ENCODE measurements around the gene BID. TPM values are rescaled to one million over a fixed set of nuclear protein-coding genes. Genes with fewer than 3 reads are reported as not detected.
A peak's percentile ranks its signal among the peaks of the same experiment; 100 is the strongest.

Gene BID
- total RNA-seq, 2 donors from 2014 or later, result 18.1 to 21.0 TPM

- intact Hi-C loops (cut with DNase I), result loop anchor here (5.0 kb wide), 1 partner anchor 36 kb away; no protein-coding TSS in a partner anchor
- Histone ChIP-seq H3K4me1 (replicated peaks) (no peaks in the 10 kb centered on the region), H3K36me3 (no peaks in the 10 kb centered on the region), H3K4me3 (peak overlapping the region; percentile 83 to 85), H3K27me3 (replicated peaks; ENCODE audit: insufficient read depth) (no peaks in the 10 kb centered on the region), H3K27ac (no peak overlapping the region), H3K9me3 (no peaks in the 10 kb centered on the region)
- no peak for DNase-seq (ENCODE audit: low spot score)
- WGBS, result 47% methylated on average over 18 of the region's 18 CpGs
- TF ChIP-seq CTCF (IDR thresholded peaks at IDR 0.05) (no peak), POLR2AphosphoS5 (IDR thresholded peaks at IDR 0.05) (no peak), POLR2A (IDR thresholded peaks at IDR 0.05) (no peak)
These were observed 1.2 kb downstream of the BID start for GRCh38 chr22:17772958-17773605.

GRCh38 chr22:17772249-17772957 is 1.9 kb downstream of the BID start:
- Histone ChIP-seq H3K27me3 (replicated peaks; ENCODE audit: insufficient read depth) (no peaks in the 10 kb centered on the region), H3K27ac (no peak overlapping the region), H3K36me3 (no peaks in the 10 kb centered on the region), H3K9me3 (no peaks in the 10 kb centered on the region), H3K4me1 (replicated peaks) (no peaks in the 10 kb centered on the region), H3K4me3 (no peak overlapping the region)
- intact Hi-C loops (cut with DNase I), result loop anchor here (5.0 kb wide), 1 partner anchor 35 kb away; no protein-coding TSS in a partner anchor
- WGBS, result 73% methylated on average over 21 of the region's 21 CpGs
- no peak for TF ChIP-seq POLR2A (IDR thresholded peaks at IDR 0.05)
- TF ChIP-seq POLR2AphosphoS5 (IDR thresholded peaks at IDR 0.05), result no peak
- no peak for TF ChIP-seq CTCF (IDR thresholded peaks at IDR 0.05)
- DNase-seq (ENCODE audit: low spot score), result no peak

GRCh38 chr22:17770180-17771077 is 3.8 kb downstream of the BID start:
- no peak overlapping the region for H3K27ac ChIP-seq
- no peaks in the 10 kb centered on the region for H3K27me3 ChIP-seq (replicated peaks; ENCODE audit: insufficient read depth)
- WGBS, result 85% methylated on average over 19 of the region's 19 CpGs
- H3K36me3 ChIP-seq, result no peaks in the 10 kb centered on the region
- intact Hi-C loops (cut with DNase I), result loop anchor here (5.0 kb wide), 1 partner anchor 33 kb away; no protein-coding TSS in a partner anchor
- no peaks in the 10 kb centered on the region for H3K9me3 ChIP-seq
- no peak overlapping the region for H3K4me3 ChIP-seq
- TF ChIP-seq POLR2AphosphoS5 (IDR thresholded peaks at IDR 0.05) (no peak), POLR2A (IDR thresholded peaks at IDR 0.05) (no peak), CTCF (IDR thresholded peaks at IDR 0.05) (no peak)
- H3K4me1 ChIP-seq (replicated peaks), result no peaks in the 10 kb centered on the region
- DNase-seq (ENCODE audit: low spot score), result no peak

GRCh38 chr22:17769716-17770082 is 4.6 kb downstream of the BID start:
- no peaks in the 10 kb centered on the region for H3K36me3 ChIP-seq
- 78% methylated on average over 9 of the region's 9 CpGs for WGBS
- intact Hi-C loops (cut with DNase I), result loop anchor here (5.0 kb wide), 1 partner anchor 32 kb away; no protein-coding TSS in a partner anchor

More at GRCh38 chr22:17769716-17770082, 4.6 kb downstream of the BID start:
- no peak overlapping the region for H3K27ac ChIP-seq
- H3K27me3 ChIP-seq (replicated peaks; ENCODE audit: insufficient read depth), result no peaks in the 10 kb centered on the region
- DNase-seq (ENCODE audit: low spot score), result no peak
- no peaks in the 10 kb centered on the region for H3K4me1 ChIP-seq (replicated peaks)
- H3K9me3 ChIP-seq, result no peaks in the 10 kb centered on the region
- no peak overlapping the region for H3K4me3 ChIP-seq
- no peak for TF ChIP-seq POLR2AphosphoS5 (IDR thresholded peaks at IDR 0.05)
- no peak for TF ChIP-seq POLR2A (IDR thresholded peaks at IDR 0.05)
- no peak for TF ChIP-seq CTCF (IDR thresholded peaks at IDR 0.05)
